GM19463 (cell line): ENCODE measurements around the gene KCNIP3.
"Not testable (repeated sequence)": the region's sequence is repeated elsewhere in the genome, so short reads cannot be mapped to it uniquely, and the experiment has no call there.

Source experiments
- ATAC-seq: cut with Tn5 transposase; IDR thresholded peaks from one replicate; pipeline ENCODE4 v1.9.1; 2021; ENCODE audit warnings: mild to moderate bottlenecking, moderate library complexity; ENCODE audit not compliant: unreplicated experiment

KCNIP3 gene

DNA sequence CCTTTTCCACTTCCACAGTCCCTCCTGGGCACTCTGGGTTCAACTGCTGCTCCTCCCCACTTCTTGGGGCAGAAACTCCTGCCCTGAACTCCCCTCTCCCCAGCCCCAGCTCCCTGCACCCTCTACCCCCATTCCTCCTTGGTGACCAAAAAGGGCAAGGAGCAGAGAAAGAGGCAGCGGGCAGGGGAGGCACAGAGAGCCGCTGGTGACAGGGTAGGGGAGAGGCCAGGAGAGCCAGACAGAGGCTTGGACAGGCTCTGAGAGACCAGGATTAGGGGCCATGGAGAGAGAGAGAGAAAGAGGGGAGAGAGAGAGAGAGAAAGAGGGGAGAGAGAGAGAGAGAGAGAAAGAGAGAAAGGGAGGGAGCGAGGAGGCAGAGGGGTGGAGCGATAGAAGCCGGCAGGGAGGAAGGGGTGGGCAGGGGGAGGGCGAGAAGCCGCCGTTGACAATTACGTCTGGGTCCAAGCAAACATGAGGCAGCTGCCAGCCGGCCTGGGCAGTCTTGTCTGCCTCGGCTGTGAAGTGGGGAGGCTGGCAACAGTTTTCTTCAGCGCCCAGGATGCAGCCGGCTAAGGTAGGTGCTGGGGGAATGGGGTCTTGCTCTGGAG, at the start of gene KCNIP3:
Gene KCNIP3, plus strand, starts transcription at position 468 of the 608 bp plus-strand sequence. Its CDS starts 92 bp downstream, at position 560.
- ATAC-seq, result no peak

- no peak for ATAC-seq
These were observed 38.9 kb upstream of the KCNIP3 start for GRCh38 chr2:95258271-95258670.

DNA sequence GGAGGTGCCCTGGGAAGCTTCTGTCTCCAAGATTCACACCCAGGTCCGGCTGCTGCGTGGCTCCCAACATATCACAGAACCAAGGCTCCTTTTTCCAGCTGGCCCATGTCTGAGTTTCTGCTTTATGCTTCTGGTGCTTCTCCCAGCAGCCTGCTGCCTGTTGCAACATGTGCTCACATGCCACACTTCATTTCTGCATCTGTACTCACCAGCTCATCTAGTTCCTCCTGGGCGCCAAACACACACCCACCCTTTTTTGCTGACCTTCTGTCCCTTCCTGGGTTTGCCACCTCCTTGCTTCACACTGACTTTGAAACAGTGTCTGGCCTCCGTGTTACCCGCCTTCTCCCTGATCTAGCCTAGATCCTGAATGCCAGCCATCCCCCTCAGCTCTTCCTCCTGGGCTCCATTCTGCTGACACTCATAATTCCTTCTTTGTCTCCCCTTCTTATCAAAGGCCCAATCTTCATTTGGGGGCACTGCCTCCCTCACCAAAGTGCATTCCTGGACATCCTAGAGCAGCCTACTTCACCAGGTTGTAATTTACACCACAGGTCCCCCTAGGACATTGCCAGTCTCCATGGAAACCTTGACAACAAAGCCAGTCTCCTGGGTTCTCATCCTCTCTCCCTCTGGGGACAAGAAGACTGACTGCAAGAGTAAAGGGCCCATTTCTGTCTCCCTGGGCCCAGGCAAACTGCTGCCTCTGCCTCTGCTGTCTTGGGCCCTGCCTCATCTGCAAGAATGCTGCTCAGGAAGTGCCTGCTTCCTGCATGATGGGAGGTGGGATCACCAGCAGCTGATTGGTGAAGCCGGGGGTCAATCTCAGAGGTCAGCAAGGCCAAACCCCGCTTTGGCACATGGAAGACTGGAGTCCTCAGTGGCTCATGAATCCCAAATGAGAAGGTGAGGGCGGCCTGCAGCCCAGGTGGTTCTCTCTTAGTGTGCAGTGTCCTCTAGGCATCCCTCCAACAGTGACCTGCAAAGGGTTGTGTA, 36.8 kb upstream of the KCNIP3 start:
- no peak for ATAC-seq

DNA sequence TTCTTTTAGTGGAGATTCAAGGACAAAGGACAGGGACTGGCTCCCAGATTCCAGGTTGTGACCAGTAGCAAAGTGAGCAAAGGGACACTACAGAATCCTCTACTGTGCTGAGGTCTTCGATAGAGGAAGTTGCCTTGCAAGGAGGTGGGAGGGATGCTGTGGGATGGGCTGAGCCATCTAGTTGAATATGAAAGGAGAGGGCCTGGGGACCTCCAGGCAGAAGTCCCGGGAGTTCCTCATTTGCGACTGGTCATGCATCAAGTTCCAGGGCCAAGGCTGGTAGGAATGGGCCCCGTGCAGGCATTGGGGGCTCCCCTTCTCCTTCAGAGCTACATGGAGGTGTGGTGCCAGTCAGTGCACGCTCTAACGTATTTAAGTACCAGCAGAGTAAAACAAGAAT, 35.5 kb upstream of the KCNIP3 start:
- no peak for ATAC-seq

DNA sequence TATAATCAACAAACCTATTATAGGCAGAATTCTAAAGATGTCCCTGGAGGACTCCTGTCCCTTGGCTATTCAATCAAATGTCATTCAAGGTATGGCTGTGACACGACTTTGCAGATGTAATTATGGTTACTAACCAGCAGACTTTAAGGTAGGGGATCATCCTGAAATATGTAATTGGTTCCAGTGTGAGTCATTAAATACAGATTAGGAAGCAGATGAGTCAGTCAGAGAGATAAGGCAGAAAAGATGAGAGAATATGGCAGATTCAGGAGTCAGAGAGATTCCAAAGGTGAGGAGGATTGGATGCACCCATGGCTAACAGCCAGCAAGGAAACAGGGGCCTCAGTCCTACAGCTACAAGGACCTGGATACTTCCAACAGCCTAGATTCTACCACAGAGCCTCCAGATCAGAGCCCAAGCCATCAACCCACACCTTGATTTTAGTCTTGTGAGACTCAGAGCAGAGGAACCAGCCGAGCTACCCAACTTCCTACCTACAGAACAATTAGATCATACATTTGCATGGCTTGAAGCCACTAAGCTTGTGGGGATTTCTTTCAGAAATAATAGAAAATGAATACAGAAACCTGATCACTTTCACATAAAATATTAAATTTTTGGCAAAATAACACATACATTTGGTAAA, 34.1 kb upstream of the KCNIP3 start:
- ATAC-seq, result no peak

GRCh38 chr2:95264624-95265023, 32.5 kb upstream of the KCNIP3 start:
- no peak for ATAC-seq

GRCh38 chr2:95265182-95265581, 32.0 kb upstream of the KCNIP3 start:
- ATAC-seq, result no peak

DNA sequence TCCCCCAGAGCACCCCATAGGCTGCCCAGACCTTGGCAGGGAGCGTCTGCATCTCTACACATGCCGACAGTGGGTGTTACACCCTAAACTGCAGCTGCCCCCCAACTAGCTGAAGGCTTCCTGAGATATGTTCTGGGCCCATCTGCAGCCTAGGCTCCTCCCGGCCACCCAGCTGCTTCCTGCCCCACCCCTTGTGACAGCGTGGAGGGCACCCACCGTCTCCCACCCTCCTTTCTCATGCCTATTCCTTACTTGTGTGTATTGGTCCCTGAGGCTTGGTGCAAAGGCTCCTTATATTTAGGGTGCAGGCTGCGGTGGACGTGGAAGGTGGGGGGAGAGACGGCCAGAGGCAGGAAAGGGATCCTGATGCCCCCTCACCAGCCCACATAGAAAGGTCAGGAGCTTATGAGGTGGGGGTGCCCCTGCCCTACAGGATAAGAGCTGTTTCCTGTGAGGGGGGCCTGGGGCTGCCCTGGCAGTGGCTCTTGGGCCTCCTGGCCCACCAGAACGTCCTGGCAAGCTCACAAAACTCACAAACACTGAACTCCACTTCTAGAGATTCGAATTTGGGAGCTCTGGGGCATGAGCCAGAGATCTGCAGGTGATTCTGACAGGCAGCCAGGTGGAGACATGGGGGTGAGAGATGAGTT, 30.2 kb upstream of the KCNIP3 start:
- no peak for ATAC-seq

GRCh38 chr2:95267458-95268210, 29.5 kb upstream of the KCNIP3 start:
- ATAC-seq, result no peak

DNA sequence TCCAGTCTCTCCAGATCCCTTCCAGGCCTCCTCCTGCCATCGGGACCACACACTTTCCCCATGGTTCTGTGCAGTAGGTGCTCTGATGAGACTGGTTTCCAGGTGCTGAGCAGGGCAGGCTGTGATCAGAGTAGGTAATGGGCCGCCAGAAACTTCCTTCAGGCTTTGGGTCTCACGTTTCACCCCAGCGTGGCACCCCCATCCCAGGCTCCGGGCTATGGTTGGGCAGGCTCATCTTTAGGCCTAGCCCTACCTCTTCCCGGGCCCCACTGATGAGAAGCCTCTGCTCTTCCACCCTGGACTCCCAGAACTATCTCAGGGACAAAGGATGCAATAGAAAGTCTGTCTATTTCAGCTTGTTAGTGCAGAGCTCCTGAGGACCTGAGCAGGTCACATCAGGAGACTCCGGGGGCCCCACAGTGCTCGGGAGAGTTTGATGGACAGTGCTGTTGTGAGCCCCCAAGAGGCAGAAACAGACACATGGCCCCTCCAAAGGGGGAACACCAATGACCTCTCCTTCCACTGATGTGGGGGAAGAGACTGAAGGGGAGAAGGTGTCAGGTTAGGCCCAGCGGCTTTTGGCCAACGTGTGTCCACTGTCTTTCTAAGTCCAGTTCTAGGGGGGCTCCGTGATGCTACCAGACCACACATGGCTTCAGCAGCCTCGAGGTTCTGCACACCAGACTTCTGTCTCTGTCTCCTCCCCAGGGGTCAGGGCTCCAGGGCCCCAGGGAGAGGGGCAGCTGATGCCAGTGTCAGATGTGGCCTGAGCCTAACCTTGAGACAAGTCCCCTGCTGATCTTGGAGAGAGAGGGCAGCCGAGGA, 28.7 kb upstream of the KCNIP3 start:
- no peak for ATAC-seq

DNA sequence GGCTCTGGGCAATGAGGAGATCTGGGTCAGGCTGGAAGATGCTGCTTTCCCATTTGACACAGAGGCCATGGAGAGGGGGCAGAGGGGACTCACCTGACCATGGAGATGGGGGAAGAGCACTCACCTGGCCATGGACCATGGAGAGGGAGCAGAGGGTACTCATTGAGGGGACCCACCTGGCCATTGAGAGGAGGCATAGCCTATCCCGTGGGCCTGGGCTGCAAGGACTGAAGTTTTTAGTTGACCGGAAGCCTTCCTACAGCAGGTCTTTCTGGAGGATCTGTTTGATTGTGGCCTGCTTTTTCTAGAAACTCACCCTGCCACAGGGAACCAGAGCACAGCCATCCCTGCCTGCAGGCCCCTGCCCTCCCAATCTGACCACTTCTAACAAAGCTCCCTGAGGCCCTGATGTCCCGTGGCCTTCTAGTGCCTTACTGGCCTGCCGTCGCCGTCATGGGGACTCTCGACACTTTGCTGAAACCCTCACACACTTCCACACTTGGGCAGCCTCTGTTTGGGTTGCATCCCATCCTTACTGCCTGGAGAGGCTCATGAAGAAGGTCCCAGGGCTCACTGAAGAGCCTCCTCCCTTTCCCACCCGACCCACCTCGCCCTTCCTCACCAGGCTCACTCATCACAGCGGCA, 28.0 kb upstream of the KCNIP3 start:
- ATAC-seq, result no peak

DNA sequence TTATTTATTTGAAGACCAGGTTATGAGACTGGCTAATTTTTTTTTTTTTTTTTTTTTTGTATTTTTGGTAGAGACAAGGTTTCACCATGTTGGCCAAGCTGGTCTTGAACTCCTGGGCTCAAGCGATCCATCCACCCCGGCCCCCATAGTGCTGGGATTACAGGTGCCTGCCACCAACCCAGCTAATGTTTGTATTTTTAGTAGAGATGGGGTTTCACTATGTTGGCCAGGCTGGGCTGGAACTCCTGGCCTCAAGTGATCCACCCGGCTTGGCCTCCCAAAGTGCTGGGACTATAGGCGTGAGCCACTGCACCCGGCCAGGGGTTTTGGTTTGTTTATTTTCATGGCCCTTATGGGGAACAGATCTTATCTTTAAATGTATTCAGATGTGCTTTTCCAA, 27.4 kb upstream of the KCNIP3 start:
- ATAC-seq, result not testable (repeated sequence)

DNA sequence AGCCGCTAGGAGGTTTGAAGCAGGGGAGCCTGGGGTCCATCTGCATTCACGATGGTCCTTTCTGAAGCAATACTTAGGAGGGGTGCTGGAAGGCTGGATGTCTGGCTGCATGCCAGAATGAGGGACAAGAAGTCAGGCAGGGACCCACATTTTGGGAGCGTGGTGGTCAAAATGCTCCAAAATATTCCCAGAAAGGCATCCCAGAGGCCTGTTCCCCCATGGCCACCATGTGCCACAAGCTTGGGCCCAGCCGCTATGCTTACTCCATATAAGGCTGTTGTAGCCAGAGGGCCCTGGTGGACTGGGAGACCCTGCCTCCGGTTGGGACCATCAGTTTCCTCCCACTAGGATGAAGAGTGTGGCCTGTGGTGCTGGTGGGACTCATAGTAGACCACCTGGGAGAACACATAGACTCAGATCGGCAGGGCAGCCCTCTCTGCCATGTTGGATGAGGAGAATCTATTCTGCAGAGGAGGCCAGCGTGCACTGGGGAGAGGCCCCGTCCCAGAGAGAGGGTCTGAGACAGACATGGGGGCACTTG, 26.5 kb upstream of the KCNIP3 start:
- no peak for ATAC-seq

- no peak for ATAC-seq
These were observed 25.7 kb upstream of the KCNIP3 start for GRCh38 chr2:95271381-95271971.

DNA sequence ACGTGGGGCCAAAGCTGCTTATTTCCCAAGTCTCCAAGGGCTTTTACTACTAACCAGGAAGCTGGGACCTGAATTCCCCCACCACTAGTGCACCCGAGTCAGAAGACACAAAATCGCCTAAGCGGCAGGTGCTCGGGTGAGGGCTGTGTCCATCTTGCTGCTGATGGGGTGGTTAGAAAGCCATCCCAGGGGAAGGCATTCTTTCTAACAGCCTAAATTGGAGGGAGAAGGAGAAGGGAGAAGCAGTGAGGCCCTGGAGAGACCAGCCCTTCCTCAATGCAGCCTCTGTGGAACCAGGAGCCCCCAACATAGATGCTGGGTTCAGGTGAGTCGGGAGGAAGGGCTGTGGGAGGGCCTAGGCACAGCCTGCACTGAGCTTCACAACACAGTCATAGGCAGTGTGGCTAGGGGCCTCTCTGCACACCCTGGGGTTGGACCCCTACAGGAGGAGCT, 24.8 kb upstream of the KCNIP3 start:
- ATAC-seq, result no peak

- ATAC-seq, result no peak
These were observed 24.4 kb upstream of the KCNIP3 start for GRCh38 chr2:95272781-95273180.

DNA sequence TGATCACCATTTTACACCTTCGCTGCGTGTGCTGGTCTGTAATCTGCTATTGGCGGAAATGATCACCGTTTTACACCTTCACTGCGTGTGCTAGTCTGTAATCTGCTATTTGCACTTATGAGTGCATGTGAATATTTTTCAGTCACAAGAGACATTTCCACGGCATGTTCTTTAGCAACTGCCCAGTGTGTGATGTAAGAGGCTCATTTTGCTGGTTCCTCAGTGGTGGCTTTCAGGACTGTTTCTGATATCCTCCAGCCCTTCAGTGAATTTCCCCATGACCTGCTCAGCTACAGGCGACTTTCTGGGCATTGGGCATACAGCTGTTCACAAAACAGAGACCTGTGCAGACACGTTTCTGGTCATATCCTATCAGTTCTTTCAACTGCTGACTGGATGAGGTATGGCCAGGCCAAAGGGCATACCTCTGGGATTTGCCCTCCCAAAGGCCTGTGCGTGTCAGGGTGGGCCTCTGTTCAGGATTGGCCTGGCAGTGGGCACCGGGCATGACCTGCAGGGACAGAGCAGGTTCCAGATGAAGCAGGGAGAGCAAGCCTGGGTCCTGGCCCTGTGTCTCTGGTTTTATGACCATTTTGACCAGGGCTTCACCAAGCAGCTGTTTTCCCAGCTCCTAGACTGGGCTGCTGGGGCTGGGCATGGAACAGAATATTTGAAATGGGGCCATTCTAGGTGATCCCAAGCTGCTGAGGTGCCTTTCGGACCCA, 23.4 kb upstream of the KCNIP3 start:
- no peak for ATAC-seq
